ENCODE data around the gene AIP. TPM values are rescaled to one million over a fixed set of nuclear protein-coding genes. Genes with fewer than 3 reads are reported as not detected.

AIP gene
- total and polyA plus RNA-seq, 2 donors (not counting 3 experiments of a cell fraction or from before 2014, with no cell fraction given): 46.3 to 114 TPM

GRCh38 chr11:67457453-67457852 lies 25.4 kb upstream of the AIP start:
- Histone ChIP-seq H2AFZ (ENCODE audit: low read depth, low read length) (no peak overlapping the region), H3K27me3 (ENCODE audit: control insufficient read depth in 2 of 2, insufficient read depth in 2 of 2, low read length in 2 of 2) (no peaks in the 10 kb centered on the region), H3K9me3 (replicated peaks; ENCODE audit: control insufficient read depth, insufficient read depth, low read length) (no peaks in the 10 kb centered on the region), H3K36me3 (ENCODE audit: control insufficient read depth in 2 of 2, extremely low read depth in 1 of 2, insufficient read depth in 2 of 2, low read length in 2 of 2) (no peaks in the 10 kb centered on the region), H3K27ac (ENCODE audit: insufficient read depth, low read depth, low read length) (no peak overlapping the region), H3K79me2 (ENCODE audit: control insufficient read depth, insufficient read depth, low read length) (no peaks in the 10 kb centered on the region), H3K9ac (replicated peaks; ENCODE audit: extremely low read depth, insufficient read depth, low read length) (no peak overlapping the region), H3K4me1 (ENCODE audit: control insufficient read depth, extremely low read depth, insufficient read depth, low read length) (peaks cover 3% of the 10 kb centered on the region), H3K4me3 (replicated peaks in 1 of 3; ENCODE audit: insufficient read depth in 1 of 3, low read depth in 1 of 3, low read length in 3 of 3) (no peak overlapping the region), H4K20me1 (replicated peaks; ENCODE audit: control insufficient read depth, extremely low read depth, insufficient read depth, low read length) (no peaks in the 10 kb centered on the region), H3K9me1 (replicated peaks; ENCODE audit: control insufficient read depth, extremely low read depth, insufficient read depth, low read length) (no peaks in the 10 kb centered on the region), H3K4me2 (ENCODE audit: insufficient read depth, low read length) (no peak overlapping the region)
- POLR2A ChIA-PET: no interaction called here
- DNase-seq (ENCODE audit: low read depth, low spot score) (no peak), FAIRE-seq (no peak)
- no peak for TF ChIP-seq GATA2 (IDR thresholded peaks at IDR 0.05; ENCODE audit: insufficient read depth, insufficient read length, low read depth, low read length)
- TF ChIP-seq MYC (IDR thresholded peaks at IDR 0.05; ENCODE audit: low read depth, low read length): no peak
- TF ChIP-seq POLR2A (IDR thresholded peaks at IDR 0.05; ENCODE audit: low read depth, low read length): no peak
- no peak for TF ChIP-seq POLR2AphosphoS5 (IDR thresholded peaks at IDR 0.05; ENCODE audit: insufficient read depth, low read depth, low read length)
- no peak for TF ChIP-seq MAX (IDR thresholded peaks at IDR 0.05; ENCODE audit: insufficient read depth, insufficient read length)
- no peak for TF ChIP-seq JUN (IDR thresholded peaks at IDR 0.05; ENCODE audit: borderline replicate concordance, insufficient read depth, insufficient read length, low read depth)
- TF ChIP-seq, protein P1, sequence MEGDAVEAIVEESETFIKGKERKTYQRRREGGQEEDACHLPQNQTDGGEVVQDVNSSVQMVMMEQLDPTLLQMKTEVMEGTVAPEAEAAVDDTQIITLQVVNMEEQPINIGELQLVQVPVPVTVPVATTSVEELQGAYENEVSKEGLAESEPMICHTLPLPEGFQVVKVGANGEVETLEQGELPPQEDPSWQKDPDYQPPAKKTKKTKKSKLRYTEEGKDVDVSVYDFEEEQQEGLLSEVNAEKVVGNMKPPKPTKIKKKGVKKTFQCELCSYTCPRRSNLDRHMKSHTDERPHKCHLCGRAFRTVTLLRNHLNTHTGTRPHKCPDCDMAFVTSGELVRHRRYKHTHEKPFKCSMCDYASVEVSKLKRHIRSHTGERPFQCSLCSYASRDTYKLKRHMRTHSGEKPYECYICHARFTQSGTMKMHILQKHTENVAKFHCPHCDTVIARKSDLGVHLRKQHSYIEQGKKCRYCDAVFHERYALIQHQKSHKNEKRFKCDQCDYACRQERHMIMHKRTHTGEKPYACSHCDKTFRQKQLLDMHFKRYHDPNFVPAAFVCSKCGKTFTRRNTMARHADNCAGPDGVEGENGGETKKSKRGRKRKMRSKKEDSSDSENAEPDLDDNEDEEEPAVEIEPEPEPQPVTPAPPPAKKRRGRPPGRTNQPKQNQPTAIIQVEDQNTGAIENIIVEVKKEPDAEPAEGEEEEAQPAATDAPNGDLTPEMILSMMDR (IDR thresholded peaks at IDR 0.05; ENCODE audit: extremely low read depth in 1 of 2, insufficient read depth in 1 of 2, low read depth in 1 of 2, low read length in 2 of 2): no peak
- TF ChIP-seq FOS (IDR thresholded peaks at IDR 0.05; ENCODE audit: borderline replicate concordance, insufficient read depth, low read length): no peak
- no peak for TF ChIP-seq EZH2 (IDR thresholded peaks at IDR 0.05; ENCODE audit: borderline replicate concordance, low read depth, low read length, severe bottlenecking)
- BruUV-seq (replicated peaks): no TSS peak
- dilution Hi-C loops (cut with MboI; ENCODE audit: extremely low pct_ligation_motif_present, low sequenced_read_pairs) (no loop called here), intact Hi-C loops (cut with micrococcal nuclease) (no loop called here)
- CTCF ChIA-PET: no interaction called here

All from endothelial cell of umbilical vein (primary cell).